Stimulated activated CD8-positive, alpha-beta memory T cell treated with anti-CD3 and anti-CD28 coated beads, Interleukin-4, amount 100 ng/mL, for 48 hours (primary cell): ENCODE data around the gene LDB3.

ENCODE experiments used
- DNase-seq: peaks from one replicate; pipeline ENCODE4 v3.0.0-alpha.2; 2020

LDB3 gene

DNA sequence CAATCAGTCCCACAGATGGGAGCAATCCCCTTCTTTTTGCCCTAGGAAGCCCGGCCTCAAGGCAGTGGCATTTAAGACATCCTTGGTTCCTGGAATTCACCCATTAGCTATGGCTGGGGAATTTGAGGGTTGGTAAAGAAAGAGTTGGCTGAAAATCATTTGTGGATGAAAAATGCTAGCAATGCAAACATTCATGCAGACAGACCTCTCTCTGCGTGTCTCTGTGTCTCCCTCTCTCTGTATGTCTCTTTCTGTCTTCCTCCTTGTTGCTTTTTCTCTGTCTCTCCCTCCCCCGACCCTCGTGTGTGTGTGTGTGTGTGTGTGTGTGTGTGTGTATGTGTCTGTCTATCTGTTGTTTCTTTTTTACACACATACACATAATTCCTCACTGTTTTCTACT is 19.4 kb downstream of the LDB3 start:
- DNase-seq = no peak

DNA sequence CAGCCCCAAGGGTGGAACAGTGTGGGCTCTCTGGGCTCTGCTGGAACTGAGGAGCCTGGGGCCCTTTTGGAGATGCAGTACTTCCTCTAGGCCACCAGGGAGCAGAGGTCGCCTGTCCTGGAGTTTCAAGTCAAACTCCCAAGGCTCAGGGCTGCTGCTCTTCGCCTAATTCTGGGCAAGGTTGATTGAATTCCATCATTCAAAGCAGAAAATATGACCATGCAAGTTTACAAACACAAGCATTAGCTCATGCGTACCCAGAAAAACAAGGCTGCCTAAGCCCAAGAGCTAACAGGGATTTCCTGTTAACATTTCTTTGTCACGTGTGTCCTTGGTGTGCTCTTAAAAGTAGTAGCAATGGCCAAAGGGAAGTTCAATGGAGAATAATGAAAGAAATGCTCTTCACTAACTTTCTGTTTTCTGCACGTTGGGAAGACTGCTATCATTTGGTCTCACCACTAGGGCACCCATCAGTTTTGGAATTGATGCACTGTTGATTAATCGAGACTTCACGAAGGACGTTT is 20.1 kb downstream of the LDB3 start:
- peak; percentile 65 for DNase-seq

DNA sequence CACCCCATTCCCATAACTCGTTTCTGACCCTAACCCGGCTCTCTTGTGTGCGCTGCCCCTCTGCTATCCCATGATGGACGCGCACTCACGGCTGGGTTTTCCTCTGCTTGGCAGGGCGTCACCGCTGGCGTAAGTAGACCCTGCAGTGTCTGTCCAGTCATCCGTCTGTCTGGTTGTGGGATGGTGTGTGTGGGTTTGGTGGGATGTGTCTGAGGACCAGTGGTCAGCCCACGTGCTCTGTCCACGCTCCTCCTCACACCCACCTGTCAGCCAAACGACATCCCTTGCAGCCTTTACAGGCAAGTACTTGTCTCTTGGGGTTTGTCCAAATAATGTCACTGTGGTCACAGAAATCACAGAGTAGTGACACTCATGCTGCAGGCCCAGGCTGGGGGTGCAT is 20.8 kb downstream of the LDB3 start:
- no peak for DNase-seq

DNA sequence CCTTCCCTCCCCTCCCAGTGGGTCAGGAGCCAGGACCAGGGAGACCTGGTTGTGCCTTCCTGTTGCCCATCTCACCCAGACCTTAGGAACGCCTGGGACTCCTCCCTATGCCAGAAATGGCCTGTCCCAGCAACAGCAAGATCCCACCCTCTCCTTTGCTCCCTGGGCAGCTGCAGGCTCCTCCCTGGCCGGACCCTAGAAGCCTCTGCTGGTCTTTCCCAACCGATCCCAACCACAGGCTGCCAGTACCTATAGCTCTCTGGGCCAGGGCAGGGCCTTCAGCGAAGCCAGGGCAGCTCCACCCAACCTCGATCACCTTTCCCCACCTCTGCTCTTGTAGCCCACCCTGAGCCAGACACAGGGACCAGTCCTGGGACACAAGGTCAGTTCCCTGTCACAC is 21.9 kb downstream of the LDB3 start:
- DNase-seq = no peak

DNA sequence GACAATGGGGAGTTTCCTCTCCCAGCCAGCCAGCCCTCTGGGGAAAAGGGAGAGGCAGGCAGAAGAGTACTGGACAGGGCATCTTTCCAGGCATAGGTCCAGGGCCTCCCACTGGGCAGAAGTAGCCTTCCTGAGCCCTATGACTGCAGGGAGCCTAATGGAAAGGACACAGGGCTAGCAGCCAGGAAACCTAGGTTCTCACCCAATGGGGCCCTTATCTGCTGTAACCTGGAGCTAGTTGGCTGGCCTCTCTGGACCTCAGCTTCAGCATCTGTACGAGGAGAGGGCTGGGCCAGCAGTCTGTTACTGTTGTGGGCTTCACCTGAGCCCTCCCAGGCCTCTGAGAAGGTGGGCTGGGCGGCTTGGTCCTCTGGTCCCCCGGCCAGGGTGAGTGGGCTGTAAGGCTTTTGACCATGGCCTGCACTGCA is 22.4 kb downstream of the LDB3 start:
- no peak for DNase-seq

DNA sequence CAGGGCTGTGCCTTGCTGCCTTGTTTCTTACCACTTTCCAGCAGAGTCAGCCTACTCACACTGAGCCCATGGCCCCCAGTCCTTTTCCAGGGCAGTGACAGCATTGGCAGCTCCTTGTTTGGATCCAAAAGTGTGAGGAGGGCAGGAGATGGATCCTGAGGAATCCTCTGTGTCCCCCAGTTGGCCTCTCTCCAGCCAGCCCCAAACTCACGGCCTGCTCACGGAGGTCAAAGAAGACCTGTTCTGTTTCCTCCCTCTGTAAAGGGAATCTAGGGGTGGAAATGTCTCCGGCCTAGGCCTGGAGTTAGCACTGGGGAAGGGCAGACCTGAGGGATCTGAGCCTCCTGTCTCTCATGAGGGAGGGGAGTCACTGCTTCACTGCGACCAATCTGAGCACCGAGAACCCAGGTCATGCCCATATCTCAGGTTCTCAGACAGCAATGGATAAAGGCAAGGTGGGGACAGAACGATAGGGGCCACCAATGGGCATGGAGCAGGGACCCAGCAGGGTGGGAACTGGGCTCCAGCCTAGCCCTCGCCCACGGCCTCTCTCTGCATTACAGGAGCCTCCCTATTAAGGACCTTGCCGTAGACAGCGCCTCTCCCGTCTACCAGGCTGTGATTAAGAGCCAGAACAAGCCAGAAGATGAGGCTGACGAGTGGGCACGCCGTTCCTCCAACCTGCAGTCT is 23.2 kb downstream of the LDB3 start:
- DNase-seq = no peak

DNA sequence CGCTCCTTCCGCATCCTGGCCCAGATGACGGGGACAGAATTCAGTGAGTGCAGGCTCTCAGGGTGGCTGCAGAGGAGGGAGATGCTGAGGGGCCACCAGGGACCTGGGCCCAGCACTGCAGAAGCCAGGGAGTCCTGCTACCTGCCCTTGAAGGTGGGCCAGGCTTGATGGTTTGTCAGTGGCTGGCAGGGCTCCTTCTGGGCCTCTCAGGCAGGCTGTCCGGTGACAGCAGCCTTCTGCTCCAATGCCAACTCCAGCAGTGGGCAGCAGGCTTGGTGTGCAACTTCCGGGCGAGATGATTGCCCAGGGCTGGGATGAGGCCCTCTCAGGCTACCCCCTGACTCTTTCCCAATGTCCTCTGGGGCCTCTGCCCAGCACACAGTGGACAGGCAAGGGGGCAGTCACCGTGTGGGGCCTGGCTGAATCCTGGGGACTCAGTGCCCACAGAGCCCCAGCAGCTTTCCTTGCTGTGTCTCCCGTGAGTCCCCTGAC is 23.8 kb downstream of the LDB3 start:
- DNase-seq = no peak

DNA sequence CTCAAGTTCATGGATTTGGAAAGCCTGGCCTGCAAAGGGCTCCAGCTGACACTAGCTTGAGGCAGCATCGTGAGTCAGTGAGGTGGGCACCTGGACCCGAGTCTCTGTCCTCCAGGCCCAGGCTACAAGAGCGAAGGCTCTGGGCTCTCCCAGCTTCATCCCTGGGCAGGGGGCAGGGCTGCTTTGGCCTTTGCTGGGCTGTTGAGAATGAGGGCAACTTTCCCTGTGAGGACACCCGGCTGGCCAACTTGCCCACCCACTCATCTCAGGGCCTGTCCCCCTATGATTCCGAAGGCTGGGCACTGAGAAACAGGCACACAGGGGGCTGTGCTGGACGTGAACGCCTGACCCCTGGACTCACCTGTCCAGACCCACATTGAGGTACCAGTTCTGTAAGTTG is 24.4 kb downstream of the LDB3 start:
- no peak for DNase-seq

DNA sequence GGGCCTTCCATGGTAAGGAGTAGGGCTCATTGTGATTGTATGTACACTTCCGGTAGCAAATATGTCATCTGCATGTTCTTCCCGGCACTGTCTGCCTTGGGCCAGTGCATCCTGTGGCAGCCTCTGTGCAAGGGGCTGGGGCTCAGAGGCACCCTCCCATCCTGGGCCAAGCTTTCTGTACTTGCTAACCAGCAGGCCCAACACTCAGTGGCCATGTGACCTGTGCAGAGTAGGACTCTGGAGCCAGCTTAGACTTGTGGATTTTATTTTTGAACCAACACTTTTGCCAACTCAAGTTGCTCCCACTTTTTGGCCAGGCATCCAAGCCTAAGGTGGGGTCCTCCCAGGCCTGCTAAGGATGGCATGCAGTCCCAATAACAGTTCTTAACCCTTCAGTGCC is 25.0 kb downstream of the LDB3 start:
- DNase-seq = no peak

DNA sequence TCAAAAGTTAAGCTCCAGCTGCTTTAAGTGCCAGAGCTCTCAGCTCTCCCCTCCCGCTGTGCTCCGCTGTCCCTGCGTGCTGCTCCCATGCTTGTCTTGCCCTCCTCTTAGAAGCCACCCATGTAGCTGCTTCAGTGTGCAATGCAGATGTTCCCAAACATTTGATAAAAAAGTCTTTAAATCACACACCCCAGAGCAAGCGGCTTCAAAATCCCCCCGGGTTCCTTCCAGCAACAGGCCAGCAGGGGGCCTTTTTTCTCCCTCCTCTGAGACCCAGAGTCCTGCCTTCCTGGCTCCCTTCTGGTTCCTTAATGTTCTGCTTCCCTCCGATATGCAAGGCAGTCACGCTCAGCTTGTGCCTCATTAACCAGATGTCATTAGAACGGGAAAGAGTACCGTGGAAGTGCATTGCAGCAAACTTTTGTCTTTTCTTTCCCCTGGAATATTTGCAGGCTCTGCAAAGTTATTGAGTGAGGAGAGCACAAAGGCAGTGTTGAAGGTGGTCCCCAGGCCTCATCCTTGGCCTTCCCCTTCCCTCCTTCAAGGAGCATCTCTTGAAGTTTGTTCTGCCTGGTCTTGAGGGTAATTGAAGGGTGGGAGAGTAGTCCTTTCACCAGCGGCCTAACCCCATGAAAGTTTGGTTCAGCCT is 25.5 kb downstream of the LDB3 start:
- peak; percentile 61 for DNase-seq

DNA sequence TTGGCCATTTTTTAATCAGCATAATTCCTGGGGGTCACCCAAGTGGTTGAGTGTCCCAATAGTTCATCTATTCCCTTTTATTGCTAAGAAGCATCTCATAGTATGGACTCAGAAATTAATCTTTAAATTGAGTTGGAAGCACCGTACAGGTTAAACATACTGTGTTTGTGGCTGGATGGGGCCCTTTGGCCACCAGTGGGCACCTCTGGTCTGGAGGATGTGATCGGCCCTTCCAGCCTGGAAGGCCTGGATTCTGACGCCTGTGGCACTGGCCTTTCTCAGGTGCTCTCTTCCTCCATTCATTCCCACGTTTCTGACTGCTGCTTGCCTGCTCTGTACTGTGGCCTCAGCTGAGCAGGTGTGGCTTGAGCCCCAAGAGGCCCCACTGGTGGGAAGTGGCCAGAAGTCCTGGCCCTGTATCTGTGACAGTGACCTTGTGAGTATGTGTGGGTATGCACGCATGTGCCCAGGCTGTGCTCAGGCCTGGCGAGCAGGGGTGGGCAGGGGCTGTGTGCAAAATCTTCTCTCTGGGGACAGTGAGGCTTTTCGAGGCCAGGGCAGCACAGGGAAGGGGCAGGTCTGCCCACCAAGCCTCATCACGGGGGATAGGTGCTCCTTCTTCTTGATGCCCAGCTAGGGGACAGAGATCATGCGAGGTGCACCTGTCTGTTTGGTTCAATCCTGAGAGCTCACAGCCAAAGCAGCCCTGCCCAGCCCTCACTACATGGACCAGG is 30.1 kb downstream of the LDB3 start:
- DNase-seq = no peak

DNA sequence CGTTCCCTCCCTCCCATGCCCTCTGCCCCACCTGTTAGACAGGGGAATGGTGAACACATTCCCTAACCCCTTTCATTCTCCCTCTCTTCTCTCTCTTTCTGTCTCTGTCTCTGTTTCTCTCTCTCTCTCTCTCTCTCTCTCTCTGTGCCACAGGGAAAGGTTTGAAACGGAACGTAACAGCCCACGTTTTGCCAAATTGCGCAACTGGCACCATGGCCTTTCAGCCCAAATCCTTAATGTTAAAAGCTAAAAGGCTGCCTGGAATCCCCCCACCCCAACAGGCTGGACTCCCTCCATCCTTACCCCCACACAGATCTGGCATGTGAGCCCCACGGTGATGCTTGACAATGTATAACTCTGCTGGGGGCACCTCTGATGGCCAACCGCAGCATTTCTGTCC is 30.8 kb downstream of the LDB3 start:
- no peak for DNase-seq

DNA sequence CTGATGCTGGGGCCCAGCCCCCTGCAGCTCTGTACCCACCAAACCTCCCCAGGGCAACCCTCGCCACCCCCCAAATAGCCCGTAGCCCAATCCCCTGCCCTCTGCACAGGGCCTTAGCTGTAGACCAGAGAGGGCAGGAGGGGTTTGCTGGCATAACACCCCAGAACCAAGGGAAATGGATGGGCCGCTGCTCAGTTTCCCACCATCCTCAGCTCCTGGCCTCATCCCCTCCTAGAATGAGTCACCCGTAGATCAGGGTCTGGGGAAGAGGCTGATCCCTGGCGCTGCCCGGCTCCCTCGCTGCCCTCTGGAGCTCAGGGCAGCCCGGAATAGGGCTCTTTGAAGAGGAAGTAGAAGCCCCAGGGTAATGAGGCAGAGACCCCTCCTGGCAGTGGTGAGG is 31.2 kb downstream of the LDB3 start:
- no peak for DNase-seq

DNA sequence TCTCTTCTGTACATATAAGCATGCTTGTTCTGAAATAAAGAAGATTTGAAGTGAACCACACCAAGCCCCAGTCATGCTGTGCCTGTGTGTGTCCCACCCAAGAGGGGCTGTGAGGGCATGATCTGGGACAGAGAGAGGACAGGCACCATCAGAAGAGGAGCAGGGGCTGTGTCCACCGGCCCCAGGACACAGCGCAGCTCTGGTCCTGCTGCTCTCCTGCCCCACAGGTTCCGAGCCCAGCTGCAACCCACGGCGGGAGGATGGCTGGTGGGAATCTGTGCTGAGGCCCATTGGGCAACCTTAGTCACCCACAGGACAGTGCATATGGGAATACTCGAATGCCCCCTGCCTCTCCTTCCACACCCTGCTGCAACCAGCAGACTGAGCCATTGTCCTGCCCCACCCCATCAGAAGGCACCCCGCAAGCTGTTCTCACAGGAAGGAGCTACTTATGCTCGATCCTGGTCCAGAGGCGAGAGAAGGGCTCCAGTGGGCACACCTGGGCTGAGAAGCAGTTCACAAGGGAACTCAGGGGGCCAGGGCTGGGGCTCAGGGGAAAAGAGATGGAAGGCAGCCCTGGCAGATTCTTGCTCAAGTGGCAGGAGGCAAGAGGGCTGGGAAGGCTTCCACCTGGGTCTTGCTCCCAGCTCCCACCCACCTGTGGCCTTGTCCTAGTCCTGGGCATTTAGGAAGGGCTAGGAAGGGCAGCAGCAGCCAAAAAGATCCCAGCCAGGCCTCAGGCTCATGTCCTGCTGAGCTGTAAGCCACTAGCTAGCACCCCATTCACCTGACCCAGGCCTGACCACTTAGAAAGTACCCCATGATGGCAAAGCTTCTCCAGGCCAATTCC is 31.9 kb downstream of the LDB3 start:
- DNase-seq = no peak

DNA sequence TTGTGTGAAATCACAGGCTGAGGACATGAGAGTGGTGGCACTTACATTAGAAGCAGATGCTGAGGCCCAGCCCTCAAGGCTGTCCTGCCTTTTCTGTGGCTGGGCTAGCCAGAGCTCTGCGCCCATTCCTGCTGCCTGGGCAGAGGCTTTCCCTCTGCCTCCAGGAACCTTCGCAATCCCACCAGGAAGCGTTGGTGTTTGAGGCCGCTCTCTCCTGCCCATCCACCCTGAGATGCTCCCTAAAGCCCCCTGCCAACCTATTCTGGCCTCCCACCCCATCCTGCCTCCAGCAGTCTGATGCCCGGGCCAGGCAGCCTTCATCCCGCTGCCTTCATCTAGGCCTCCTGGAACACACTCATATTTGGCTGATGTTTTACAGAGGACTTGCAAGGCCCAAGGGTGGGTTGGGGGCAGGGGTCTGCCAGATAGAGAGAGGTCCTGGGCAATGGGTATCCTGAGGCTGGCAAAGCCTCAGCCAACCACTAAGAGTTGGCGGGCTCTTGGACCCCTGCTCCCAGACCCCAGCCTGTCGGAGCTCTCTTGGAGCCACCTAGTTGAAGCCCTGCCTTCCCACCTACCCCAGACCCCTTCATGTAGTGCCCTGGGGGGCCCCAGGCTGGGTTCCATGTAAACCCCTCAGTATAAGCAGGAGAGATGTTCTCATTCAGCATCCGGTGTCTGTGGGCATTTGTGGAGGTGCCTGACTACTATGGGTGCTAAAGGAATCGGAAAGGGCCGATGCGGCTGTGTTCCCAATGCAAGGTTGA is 32.7 kb downstream of the LDB3 start:
- no peak for DNase-seq

DNA sequence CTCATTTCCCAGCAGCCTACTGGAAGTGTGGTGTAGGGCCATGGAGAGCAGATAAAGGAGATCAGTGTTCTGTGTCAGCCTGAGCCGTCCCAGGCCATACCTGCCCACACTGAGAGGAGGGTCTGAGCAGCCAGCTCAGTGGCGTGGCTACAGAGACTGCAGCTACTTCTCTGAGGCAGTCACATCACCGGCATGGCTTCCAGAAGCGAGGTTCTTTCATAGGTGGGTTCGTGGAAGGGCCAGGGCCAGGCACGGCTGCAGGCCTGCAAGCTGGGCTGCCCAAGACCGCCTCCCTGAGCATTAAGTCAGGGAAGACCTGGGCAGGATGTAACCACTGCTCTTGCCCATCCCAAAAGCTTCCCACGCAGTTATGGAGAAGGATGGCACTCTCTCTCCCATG is 34.9 kb downstream of the LDB3 start:
- DNase-seq = no peak

DNA sequence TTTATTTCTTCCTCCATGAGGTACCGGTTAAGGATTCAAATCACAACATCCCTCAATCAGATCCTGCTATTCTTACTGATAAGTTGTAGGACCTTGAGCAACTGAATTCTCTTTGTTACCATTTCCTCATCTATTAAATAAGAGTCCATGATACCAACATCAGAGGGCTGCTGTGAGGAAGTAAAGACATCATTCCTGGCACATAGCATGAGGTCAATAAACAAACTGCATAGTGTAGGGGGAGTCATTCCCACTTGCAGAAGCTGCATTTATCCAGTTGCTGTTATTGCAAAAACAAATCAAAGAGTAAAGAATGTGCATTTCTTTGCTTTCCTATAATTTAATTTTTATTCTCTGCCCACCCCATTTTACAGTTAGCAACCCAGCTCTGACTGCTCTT is 36.8 kb downstream of the LDB3 start:
- DNase-seq = no peak

DNA sequence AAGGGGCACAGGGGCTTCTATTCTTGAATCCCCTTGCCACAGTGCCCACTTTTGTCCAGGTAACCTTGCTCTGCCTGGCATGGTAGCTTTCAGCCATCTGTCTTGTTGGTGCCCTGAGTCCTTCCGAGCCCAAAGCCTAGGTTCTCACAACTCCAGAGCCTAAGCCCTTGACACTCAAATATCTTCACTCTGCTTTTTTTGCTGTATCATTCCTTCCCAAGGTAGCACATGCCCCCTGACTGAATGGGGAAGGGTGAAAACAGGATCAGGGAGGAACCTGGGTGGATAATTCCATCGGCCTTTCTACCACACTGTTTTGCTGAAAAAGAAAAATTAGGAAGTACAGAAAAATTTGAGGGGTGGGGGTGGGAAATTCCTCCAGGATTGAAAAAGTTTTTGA is 37.6 kb downstream of the LDB3 start:
- no peak for DNase-seq

DNA sequence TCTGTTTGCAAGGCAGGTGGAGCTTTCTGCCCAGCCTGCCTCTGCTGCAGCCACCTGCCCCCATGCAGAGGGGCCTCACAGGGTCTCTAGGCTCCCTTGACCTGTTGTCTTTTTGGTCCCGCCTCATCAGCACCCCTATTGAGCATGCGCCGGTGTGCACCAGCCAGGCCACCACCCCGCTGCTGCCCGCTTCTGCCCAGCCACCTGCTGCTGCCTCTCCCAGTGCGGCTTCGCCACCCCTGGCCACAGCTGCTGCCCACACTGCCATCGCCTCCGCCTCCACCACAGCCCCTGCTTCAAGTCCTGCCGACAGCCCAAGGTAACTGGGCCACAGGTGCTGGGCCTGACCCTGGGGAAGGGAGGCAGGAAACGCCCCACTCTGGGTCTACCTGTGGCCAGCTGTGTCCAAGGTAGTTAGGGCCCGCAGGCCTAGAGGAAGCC is 38.1 kb downstream of the LDB3 start:
- DNase-seq = no peak

DNA sequence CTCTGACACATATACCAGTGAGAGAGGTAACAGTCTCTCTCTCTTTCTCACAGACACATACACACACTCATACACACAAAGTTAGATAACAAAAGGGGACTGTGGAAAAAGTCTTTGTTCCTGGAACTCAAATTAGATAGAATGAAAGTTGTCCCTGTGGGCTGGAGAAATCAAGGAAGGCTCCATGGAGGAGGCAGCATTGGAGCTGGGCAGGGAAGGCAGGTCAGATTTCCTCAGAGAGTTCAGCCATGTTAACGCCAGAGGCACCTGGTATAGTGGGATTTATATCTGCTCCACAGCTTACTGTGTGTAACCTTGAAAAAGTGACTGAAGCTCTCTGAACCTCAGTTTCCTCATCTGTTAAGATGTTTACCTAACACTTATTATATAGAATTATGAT is 38.7 kb downstream of the LDB3 start:
- DNase-seq = no peak

DNA sequence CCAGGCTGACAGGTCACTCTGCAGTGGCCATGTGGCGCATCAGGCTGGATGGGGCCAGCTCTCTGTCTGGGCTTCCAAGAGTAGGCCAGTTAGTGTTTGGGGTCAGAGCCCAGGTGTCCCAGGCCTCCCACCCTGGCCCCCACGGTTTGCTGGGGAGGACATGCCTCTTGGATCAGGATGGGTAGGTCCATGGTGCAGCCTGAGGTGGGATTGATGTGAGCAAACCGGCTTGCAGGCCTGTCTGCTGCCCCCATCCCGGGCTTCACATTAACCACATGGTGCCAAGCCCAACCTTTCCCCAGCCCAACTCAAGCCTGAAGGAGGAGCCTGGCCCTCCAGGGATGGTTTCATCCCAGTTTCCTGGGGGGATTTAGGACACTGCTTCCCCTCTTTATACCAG is 39.2 kb downstream of the LDB3 start:
- DNase-seq = no peak
